Activated CD8-positive, alpha-beta memory T cell treated with anti-CD3 and anti-CD28 coated beads for 24 hours (primary cell): ENCODE results near the gene TMSB4X.
"Not testable (repeated sequence)": the region's sequence is repeated elsewhere in the genome, so short reads cannot be mapped to it uniquely, and the experiment has no call there.

Experiments used
- DNase-seq: peaks from one replicate; pipeline ENCODE4 v3.0.0-alpha.2; 2020

The TMSB4X gene

DNA sequence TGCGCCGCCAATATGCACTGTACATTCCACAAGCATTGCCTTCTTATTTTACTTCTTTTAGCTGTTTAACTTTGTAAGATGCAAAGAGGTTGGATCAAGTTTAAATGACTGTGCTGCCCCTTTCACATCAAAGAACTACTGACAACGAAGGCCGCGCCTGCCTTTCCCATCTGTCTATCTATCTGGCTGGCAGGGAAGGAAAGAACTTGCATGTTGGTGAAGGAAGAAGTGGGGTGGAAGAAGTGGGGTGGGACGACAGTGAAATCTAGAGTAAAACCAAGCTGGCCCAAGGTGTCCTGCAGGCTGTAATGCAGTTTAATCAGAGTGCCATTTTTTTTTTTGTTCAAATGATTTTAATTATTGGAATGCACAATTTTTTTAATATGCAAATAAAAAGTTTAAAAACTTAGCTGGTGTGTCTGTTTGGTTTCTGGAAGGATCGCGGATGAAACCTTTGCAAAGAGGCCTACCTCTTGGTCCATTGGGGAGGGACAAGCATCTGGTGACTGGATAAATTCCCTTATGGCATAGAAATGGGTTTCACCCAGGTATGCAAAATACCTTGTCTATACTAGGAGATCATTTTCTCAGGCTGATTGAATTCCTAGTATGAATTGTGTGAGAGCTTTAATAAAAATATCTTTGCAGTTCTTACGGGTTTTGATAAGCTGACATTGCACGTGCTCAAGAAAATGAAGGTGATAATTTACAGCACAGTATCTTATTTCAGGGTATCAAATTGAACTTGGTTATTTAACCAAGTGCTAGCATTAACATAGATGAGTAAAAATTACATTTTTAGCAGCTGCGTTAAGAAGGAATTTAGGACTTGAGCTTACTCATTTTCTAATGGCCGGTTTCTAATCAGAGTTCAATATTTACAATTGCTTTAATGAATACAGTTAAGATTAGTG lies 2.2 kb downstream of the TMSB4X start:
- not testable (repeated sequence) for DNase-seq

DNA sequence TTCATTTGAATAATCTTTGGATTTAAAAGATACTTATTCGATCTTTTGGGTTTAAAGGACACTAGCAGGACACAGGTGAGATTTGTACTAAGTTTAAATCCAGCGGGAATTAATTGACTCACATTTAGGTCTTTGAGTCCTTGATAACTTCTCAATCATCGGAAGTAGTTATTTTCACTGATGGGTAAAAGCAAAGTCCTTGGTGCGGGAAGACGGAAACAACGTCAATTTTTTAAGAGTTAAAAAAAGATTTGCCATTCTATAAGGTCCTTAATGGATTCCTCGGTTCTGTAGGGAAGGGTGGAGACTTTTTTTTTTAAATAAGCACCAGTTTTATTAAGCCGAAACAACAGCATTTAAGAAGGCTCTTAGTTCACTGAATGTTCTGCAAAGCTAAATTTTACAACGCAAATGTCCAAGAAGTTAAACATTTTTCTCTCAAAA lies 2.9 kb downstream of the TMSB4X start:
- DNase-seq, result no peak

DNA sequence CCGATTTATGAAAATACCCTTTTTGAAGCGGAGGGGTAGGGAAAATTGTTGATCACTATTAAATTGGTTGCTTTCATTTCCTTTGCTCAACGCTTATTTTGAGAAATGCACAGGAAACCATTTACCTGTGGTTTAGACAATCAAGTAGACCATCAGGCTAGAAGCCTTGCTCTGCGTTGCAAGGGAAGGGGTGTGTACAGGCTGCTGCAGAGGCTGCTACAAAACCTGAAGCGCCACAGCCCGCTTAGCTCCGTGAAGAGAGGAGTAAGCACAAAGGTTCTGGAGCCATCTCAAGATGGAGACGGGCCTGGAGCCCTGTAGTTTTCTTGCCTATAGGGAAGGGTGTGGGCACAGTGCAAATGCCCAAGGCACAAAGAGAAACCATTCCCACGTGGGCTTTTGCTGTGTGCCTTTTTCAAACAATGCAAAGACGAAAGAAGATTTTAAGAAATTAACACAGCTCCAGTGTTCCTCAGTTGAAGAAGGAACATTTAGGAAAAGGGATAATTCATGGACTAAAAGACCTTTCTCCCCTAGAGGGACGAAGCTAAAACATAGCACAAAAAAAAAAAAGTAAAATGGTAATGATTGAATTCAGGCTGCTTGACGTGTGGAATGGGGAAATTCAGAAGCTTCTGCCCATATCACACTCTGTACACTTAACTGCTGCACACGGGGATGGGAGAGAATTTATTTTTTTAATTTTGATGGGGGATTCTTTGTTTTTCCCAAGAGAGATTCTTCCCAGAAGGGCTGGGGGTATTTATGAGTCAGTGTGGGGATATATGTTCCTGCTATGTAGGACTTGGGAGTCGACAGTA lies 3.5 kb downstream of the TMSB4X start:
- DNase-seq, result peak; percentile 83

DNA sequence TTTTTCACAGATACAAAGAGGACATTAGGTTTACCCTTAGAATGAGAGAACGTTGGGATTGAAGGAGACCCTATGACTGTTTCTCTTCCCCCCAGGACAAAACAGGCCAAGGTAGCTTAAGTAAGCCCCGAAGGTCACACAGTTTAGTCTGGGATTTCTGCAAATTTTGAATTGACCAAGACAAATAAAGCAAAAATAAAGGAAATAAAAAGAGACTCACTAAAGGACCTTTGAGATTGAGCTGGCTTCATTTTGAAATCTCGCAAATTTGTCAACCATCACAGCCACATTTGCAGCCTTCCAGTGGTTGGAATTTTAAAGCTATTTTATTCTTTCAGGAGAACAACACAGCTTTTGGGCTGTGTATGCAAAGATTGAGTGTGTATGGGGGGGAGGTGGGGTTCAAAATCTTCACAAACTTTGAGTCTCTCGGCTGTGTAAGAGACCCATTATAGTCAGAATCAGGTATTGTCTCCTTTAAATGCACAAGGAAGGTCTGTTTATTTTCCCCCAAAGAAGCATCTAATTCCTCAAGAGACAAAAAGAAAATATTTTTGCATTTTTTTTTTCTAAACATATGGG lies 4.2 kb downstream of the TMSB4X start:
- no peak for DNase-seq

DNA sequence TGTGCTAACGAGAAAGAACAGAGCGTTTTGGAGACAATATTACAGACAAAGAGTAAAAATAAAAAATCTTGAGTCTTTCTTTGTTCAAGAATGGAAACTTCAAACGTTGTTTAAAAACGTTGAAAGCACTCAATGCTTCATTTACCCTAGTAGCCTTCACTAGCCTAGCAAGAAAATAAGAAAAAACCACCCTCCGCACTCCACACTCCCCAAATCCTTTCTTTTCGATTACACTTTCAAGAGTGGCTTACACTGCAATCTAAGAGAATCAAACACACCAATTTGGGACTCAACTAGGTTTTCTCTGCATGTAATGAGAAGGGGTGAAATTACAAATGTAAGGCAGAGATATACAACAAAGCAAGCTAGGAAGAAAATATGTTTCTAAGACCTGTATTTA lies 4.7 kb downstream of the TMSB4X start:
- DNase-seq, result no peak

DNA sequence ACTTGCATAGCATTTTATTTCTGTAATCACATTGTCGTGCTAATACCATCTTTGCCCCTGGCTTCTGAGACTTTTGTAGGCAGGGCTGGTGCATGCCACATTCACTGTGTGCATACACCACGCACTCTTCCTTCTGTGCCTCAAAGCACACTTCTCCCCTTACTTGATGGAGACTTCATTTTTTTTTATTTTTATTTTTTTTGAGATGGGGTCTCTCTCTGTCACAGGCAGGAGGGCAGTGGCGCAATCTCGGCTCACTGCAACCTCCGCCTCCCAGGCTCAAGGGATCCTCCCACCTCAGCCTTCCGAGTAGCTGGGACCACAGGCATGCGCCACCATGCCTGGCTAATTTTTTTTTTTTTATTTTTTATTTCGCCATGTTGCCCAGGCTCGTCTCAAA lies 5.1 kb downstream of the TMSB4X start:
- not testable (repeated sequence) for DNase-seq

DNA sequence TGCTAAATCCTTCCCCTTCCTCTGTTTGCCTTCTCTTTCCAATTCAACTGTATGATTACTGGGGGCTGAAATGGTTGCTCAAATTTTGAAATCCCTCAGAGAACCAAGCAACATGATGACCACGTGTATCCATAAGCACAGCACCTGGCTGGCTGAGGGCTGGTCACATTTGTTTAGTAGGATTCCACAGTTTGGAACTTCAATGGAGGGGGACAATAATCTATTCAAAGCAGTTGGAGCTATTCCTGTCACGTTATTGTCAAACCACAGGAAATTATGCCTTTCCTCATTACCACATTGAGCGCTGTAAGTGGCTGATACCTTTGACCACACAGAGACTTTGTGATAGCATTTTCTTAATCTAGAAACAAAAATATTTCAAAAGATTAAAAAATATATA lies 7.0 kb downstream of the TMSB4X start:
- no peak for DNase-seq

DNA sequence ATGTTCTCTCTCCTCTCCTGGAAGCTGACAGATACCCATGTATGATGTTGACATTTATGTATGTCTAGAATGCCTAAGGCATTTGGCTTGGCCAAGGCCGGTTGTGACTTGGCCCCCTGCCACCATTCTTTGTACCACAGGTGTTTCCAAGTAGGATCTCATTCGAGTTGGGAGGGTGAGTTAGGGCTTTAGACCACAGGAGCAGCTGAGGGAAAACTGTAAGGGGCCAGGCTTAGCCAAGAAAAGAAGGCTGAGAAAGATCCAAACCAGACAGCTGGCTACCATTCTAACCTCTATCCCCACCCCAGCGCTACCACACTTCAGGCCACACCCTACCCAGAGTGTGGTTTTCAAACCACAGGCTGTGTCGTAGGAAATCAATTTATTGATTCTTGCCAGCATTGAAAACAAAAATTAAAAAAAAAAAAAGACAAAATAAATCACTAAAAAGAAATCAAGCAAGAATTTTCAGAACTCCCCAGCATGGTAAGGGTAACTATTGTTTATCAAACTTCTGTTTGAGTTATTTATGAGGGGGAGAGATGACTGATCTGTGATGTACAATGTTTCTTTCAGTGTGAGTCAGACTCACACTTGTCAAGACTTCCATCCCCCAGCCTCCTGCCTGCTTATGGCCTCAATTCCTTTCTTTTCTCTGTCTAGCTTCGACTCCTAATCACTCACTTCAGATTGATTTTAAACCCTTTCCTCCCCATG lies 9.9 kb downstream of the TMSB4X start:
- peak; percentile 81 for DNase-seq

DNA sequence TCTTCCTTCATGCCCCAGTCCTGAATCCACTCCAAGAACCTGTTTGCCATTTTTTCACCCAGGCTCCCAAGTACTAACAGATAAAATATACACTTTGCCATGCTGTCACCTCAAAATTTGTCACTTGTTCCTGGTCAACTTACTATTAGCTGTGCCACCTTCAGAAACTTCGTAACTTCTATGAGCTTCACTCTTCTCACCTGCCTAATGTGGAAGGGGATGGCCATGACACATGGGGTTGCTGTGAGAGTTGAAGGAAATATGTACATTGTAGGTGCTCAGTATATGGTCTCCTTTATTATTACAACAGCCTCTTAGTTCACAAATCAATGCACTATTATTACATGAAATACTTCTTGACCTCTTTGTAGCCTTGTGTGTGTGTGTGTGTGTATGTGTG lies 10.4 kb downstream of the TMSB4X start:
- DNase-seq, result no peak

DNA sequence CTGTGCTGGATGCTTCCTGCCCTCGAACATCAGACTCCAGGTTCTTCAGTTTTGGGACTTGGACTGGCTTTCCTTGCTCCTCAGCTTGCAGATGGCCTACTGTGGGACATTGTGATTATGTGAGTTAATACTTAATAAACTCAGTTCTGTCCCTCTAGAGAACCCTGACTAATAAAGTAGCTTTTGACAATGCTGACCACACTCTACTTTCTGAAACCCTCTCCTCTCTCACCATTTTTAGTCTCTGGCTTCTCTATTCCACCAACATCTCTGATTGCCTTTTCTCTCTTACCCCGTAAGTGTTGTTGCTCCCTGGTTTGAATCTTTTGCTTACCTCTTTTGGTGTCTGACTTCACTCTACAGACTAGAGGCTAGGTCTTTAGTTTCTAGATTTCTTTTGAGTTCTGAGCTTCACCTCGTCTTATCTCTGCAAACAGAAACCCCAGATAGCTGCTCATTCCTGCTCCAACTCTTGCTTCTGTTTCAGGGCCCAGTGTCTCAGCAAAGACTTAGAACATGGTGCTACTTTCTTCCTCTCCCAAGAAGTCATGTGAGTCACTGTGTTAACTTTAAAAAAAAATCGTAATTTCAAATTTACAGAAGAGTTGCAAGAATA lies 11.4 kb downstream of the TMSB4X start:
- no peak for DNase-seq

DNA sequence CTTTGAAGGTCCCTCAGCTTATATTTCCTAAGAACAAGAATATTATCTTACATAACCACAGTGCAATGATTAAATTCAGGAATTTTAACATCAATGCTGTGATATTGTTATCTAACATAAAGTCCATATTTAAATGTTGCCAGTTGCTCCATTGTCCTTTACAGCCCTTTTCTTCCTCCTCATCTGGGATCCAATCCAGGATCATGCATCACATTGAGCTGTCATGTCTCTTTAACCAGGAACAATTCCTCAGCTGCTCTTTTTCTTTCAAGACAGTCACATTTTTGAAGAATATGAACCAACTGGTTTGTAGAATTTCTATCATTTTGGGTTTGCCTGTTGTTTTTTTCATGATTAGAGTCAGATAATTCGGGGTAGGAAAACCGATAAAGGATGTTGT lies 12.0 kb downstream of the TMSB4X start:
- DNase-seq, result no peak

DNA sequence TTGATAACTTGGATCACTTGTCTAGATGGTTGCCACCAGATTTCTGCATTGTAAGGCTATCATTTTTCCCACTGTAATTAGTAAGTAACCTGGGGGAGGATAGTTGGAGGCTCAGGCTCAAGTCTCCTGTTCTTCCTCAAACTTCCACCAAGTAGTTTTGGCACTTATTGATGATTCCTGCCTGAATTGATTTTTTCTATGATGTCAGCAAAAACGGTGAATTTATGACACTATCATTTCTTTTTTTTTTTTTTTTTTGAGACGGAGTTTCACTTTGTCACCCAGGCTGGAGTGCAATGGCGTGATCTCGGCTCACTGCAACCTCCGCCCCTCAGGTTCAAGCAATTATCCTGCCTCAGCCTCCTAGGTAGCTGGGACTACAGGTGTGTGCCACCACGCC lies 12.4 kb downstream of the TMSB4X start:
- DNase-seq, result no peak

DNA sequence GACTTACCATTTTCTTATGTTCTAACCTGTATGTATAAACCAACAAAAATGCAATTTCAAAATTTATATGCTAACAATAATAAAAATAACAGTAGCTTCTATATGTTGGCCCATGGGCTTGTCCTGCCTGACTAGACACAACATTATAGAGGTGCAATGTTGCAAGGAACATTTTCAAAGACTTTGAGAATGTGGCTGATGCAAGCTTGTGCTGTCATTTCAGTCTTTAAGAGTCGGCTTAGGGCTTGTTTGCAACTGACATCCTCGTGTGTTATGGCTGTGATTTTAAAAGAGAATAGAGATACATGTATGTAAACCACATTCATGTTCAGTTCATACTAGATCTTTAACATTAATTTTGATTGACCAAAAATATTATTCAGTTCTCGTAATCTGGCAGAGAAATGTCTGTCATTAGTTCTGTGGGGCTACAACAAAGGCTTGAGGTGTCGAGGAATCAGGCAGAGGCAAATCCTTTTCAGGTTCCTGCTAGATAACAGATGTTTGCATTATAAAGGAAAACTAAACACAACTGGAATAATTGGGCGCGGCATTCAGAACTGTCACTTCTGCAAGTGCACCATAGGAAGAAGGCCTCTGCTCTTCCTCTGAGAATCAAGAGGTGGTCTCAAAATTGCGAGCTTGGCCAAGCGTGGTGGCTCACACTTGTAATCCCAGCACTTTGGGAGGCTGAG lies 13.1 kb downstream of the TMSB4X start:
- no peak for DNase-seq

DNA sequence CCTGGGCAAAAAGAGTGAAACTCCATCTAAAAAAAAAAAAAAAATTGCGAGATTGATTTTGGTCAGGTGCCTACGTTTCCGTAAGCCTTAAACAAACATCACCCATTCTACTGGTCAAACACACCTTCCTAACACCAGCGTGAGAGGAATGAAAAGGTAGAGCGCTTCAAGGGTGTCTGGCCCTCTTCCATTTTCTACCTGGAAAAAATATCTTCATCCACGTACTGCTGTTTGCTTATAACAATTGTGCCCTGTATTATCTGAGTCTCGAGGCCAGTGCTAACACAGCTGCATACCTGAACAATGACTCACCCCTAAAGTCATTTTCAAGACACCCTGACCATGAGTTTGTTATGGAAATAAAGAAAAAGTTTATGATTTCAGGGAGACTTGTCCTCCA lies 13.9 kb downstream of the TMSB4X start:
- no peak for DNase-seq

DNA sequence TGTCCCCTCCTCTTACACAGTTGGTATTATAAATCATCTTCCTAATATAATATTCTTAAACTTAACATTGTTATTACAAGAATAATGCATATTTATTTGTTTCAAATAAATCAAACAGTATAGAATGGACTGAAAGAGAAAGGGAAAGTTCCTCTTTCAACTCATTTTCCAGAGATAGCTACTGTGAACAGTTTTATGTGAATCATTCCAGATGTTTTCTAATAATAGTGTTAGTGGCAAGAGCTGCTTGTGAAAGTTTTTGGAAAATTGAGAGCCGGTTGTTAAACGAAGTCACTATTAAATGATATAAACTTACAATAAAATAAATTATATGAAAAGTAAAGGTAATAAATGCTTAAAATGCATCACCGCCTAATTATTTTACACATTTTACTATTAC lies 14.6 kb downstream of the TMSB4X start:
- no peak for DNase-seq

DNA sequence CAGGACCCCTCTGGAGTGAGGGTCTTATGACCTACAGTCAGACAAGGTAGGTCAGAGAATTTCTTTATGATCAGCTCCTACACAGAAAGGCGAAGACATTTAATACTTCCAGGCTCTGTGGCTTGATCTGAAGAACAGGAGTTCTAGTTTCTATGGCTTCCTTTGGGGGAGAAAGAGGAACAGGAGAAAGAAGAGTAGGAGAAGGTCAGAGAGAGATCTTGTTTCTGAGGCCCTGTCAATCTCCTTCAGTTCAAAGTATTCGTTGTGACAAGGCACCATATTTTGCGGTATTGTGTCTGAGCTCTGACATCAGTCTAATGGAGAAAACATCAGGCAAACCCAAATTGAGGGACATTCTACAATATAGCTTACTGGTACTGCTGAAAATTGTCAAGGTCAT lies 16.7 kb downstream of the TMSB4X start:
- DNase-seq, result no peak

DNA sequence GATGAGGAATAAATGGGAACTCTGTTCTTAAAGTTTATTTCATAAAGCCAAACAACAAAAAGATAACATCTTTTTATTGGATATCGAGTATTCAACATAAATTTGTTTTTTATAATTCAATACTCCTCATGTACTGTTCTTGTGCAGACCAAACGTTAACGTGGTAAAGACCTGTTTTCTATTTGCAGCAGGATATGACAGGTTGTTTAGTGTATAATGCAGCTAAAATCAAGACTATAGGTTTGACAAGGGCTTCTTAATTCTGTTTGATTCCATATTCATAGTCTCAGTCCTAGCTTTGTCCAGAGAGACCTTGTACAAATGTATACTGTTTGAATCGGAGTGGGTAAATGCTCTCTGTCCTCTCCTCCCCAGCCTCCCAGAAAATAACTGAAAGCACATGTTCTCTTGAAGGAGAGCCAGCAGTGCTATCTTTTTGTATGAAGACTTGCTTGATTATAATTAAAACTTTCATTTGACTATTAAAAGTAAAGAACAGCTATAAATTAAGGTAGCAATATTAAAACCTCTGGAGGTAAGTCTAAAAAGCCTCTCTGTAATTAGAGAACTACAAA lies 17.7 kb downstream of the TMSB4X start:
- DNase-seq, result no peak

DNA sequence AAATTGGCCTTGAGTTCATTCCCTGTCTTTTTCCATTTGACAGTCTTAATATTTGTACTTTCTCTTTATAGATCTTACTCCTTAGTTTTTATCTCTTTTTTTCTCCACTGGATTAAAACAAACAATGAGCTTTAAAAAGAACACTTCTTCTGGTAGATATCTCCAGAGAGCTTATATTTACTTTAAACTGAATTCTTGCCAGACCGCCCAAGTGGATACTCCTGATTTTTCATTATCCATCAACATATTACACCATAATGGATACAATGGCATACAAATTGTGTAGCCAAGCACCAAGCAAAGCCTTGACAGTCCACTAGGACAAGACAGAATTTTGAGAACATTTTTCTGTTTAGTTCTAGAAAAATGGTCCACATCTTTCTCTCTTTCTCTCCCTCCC lies 18.9 kb downstream of the TMSB4X start:
- DNase-seq, result no peak

DNA sequence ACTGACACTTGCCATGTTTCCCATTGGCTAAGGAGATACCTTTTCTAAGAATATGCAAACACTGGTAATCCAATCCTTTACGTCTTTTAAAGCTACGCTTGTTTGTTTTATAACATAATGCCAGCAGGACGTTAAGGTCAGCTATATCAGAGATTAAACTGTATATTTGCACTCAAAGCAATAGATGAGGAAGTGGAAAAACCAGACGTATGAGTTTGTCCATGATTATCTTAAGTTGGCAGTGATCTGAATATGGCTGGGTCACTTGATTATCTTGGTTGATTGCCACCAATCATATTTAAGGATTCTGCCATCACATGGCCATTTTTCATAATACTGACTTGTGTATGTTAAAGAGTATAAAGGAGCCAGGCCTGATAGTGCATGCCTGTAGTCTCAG lies 19.4 kb downstream of the TMSB4X start:
- no peak for DNase-seq

DNA sequence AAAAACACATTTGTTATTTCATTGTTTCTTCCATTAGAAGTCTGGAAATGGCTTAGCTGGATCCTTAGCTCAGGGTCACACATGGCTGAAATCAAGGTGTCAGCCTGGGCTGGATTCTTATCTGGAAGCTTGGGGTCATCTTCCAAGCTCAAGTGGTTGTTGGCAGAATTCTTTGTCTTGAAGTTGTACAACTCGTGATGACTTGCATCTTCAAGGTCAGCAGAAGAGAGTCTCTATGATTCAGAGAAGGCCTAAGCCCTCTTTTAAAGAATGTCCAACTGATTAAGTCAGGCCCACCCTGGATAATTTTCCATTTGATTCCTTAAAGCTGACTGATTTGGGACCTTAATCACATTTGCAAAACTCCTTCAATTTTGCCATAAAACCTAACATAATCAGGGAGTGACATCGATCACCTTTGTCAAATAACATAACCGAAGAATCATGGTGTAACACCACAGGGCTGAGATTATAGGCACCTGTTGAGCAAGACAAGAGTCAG lies 22.1 kb downstream of the TMSB4X start:
- DNase-seq, result no peak
